Transverse colon (tissue), 4 donors: ENCODE results near the gene AGO4. TPM values are rescaled to one million over a fixed set of nuclear protein-coding genes. Genes with fewer than 3 reads are reported as not detected.
"Not testable (repeated sequence)": the region's sequence is repeated elsewhere in the genome, so short reads cannot be mapped to it uniquely, and the experiment has no call there.

Experiments
- DNase-seq: peaks from one replicate; pipeline ENCODE4 v3.0.0-alpha.2; 2019
- H3K27ac ChIP-seq, 4 donors: fragments of 200-600 bp; sonication (generic); 2 replicates each; pipeline ENCODE4 v1.5.1; 2016 to 2018; ENCODE audit warnings: inconsistent platforms in 4 of 4
- H3K27me3 ChIP-seq: fragments of 200-600 bp; sonication (generic); 2 replicates; pipeline ENCODE4 v1.5.1; 2017; ENCODE audit warnings: inconsistent platforms
- H3K36me3 ChIP-seq, 4 donors: fragments of 200-600 bp; sonication (generic); 2 replicates each; pipeline ENCODE4 v1.5.1; 2017 to 2019; ENCODE audit warnings: inconsistent platforms in 4 of 4
- H3K4me1 ChIP-seq, 4 donors: fragments of 200-600 bp; sonication (generic); 2 replicates each; pipeline ENCODE4 v1.5.1; 2017 to 2020; ENCODE audit warnings: inconsistent platforms in 4 of 4
- H3K4me3 ChIP-seq, 4 donors: fragments of 200-600 bp; sonication (generic); 1 replicate in 1 of 4; 2 replicates in 3 of 4; pipeline versions ENCODE4 v1.5.1 to v1.6.1; 2017 to 2019; ENCODE audit warnings: inconsistent platforms in 4 of 4
- H3K9me3 ChIP-seq, 2 donors: fragments of 200-600 bp; sonication (generic); 2 replicates each; pipeline ENCODE4 v1.5.1; 2017 to 2019; ENCODE audit warnings: inconsistent platforms in 2 of 2
- EP300 ChIP-seq: sonication (generic); formaldehyde crosslinking; IDR thresholded peaks from one replicate; pipeline ENCODE4 v1.6.1; 2017; ENCODE audit warnings: antibody characterized with exemption, low read depth
- POLR2A ChIP-seq: fragments of 450-650 bp; IDR thresholded peaks from one replicate; pipeline ENCODE4 v1.6.1; 2016; ENCODE audit warnings: antibody characterized with exemption, mild to moderate bottlenecking, moderate library complexity
- POLR2AphosphoS5 ChIP-seq, 3 donors: sonication (generic); formaldehyde crosslinking; IDR thresholded peaks; one replicate each; pipeline ENCODE4 v1.6.1; 2016; ENCODE audit warnings: antibody characterized with exemption in 3 of 3
- WGBS, 2 donors: methylation state at CpG; one replicate each; pipeline ENCODE4 v1.1.5; 2018; ENCODE audit warnings: low coverage in 1 of 2; 5-methylcytosine and 5-hydroxymethylcytosine counted together
- in situ Hi-C, 4 donors: fragments of 200-750 bp; cut with MboI; loops; one replicate each; pipeline versions ENCODE4 v1.15.0 to v1.15.1; 2017; ENCODE audit warnings: low sequenced_read_pairs in 3 of 4, low pct_ligation_motif_present in 1 of 4, low pct_unique_long_range_greater_than_20kb in 1 of 4
- intact Hi-C: fragments of 100-400 bp; cut with DNase I; formaldehyde crosslinking; loops from one replicate; pipeline ENCODE4 v1.15.1; 2023; ENCODE audit warnings: low total_unique reads
- total RNA-seq, 4 donors: library from RNA; depleted of rRNA; stranded (reverse); fragments of >200 nt; gene quantifications; one replicate each; pipeline ENCODE4 v1.1.0, GENCODE V29; 2016
- TF ChIP-seq, protein P1 (sequence below), 5 experiments: fragments of 200-600 bp in 3 of 5; fragments of 450-650 bp in 2 of 5; sonication (generic) in 3 of 5; IDR thresholded peaks; 1 replicate in 2 of 5; 2 replicates in 3 of 5; pipeline ENCODE4 v1.5.1; 2016 to 2017; ENCODE audit warnings: antibody characterized with exemption in 5 of 5, inconsistent platforms in 3 of 5, mild to moderate bottlenecking in 2 of 5, moderate library complexity in 1 of 5

Gene AGO4
- total RNA-seq, 4 donors from 2014 or later, result 6.4 to 21.3 (median 16.8) TPM

DNA sequence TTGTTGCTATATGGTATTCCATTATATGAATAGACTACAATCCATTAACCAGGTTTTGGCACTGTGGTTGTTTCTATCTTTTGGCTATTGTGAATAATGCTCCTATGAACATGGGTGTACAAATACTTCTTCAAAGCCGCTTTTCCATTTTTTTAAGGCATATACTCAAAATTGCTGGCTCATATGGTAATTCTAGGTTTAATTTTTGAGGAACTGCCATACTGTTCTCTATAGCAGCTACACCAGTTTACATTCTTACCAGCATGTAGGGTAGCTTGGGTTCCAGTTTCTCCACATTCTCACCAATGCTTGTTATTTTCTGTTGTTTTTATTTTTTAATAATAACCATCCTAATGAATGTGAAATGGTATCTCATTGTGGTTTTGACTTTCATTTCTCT, 55.3 kb downstream of the AGO4 start:
- H3K27me3 ChIP-seq, result no peaks in the 10 kb centered on the region
- H3K4me1 ChIP-seq, result no peaks in the 10 kb centered on the region
- no peaks in the 10 kb centered on the region for H3K9me3 ChIP-seq
- DNase-seq, result no peak
- no peak for TF ChIP-seq POLR2AphosphoS5 (IDR thresholded peaks at IDR 0.05)
- TF ChIP-seq, protein P1, sequence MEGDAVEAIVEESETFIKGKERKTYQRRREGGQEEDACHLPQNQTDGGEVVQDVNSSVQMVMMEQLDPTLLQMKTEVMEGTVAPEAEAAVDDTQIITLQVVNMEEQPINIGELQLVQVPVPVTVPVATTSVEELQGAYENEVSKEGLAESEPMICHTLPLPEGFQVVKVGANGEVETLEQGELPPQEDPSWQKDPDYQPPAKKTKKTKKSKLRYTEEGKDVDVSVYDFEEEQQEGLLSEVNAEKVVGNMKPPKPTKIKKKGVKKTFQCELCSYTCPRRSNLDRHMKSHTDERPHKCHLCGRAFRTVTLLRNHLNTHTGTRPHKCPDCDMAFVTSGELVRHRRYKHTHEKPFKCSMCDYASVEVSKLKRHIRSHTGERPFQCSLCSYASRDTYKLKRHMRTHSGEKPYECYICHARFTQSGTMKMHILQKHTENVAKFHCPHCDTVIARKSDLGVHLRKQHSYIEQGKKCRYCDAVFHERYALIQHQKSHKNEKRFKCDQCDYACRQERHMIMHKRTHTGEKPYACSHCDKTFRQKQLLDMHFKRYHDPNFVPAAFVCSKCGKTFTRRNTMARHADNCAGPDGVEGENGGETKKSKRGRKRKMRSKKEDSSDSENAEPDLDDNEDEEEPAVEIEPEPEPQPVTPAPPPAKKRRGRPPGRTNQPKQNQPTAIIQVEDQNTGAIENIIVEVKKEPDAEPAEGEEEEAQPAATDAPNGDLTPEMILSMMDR (IDR thresholded peaks at IDR 0.05), result no peak
- no peak for TF ChIP-seq POLR2A
- TF ChIP-seq EP300, result no peak
- H3K36me3 ChIP-seq, result no peaks in the 10 kb centered on the region
- intact Hi-C loops, result no loop called here
- in situ Hi-C loops, result no loop called here
- H3K27ac ChIP-seq, result no peak overlapping the region
- H3K4me3 ChIP-seq, result no peak overlapping the region
- WGBS, 2 donors, result 88 to 100% methylated on average over 1 of the region's 1 CpG

DNA sequence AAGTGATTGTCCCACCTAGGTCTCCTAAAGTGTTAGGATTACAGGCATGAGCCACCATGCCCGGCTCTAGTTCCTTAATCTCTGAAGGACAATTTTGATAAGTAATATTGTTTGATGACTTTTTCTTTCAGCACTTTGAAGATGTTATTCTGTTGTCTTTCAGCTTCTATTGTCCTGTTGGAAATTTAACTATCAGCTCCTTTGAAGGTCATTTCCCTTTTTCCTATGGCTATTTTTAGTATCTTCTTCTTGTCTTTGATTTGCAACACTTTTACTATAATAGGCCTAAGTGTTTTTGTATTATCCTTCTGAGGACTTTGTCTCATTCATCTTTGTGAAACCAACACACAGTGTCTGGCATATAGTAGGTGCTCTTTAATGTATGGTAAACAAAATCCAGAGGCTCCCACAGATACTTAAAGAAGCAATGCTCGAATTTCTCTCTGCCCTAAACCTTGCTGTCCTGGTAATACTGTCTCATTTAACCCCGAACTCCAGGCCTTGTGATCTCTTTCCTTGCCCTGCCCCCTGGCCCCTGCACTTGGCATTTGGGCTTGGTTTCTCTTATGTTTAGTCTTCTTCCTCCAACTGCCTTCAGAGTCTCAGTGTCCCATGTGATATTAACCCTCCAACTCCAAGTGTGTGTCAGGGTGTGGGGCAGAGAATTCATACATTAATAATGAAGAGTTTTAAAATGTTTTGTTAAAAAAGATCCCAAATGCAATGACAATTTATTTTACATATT, 56.2 kb downstream of the AGO4 start:
- DNase-seq, result no peak
- no peak for TF ChIP-seq EP300
- TF ChIP-seq, protein P1 (IDR thresholded peaks at IDR 0.05), result no peak
- TF ChIP-seq POLR2AphosphoS5 (IDR thresholded peaks at IDR 0.05), result no peak
- TF ChIP-seq POLR2A, result no peak
- H3K4me1 ChIP-seq, result no peaks in the 10 kb centered on the region
- H3K9me3 ChIP-seq, result no peaks in the 10 kb centered on the region
- in situ Hi-C loops, result no loop called here
- no peaks in the 10 kb centered on the region for H3K36me3 ChIP-seq
- 63 to 74% methylated on average over 3 of the region's 3 CpGs for WGBS, 2 donors
- H3K4me3 ChIP-seq, result no peak overlapping the region
- no peak overlapping the region for H3K27ac ChIP-seq
- H3K27me3 ChIP-seq, result no peaks in the 10 kb centered on the region
- intact Hi-C loops, result no loop called here

DNA sequence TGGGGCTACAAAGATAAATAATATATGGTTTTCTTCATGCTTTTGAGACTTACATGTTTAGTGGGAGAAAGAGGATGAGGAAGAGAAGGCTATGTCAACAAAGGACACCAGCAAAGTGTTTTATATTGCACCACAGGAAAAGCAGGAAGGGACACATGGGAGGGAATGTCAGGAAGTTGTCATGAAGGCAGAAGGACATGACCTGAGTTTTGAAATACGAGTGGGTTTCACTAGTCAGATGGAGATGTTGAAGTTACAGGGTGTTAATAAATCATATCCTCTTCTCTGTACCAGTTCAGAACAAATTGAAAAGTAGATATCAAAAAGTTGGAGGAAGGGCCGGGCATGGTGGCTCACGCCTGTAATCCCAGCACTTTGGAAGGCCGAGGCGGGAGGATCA, 57.0 kb downstream of the AGO4 start:
- intact Hi-C loops, result no loop called here
- Histone ChIP-seq H3K4me1 (no peaks in the 10 kb centered on the region), H3K36me3 (no peaks in the 10 kb centered on the region), H3K27me3 (no peaks in the 10 kb centered on the region), H3K27ac (no peak overlapping the region), H3K4me3 (no peak overlapping the region), H3K9me3 (no peaks in the 10 kb centered on the region)
- in situ Hi-C loops, result no loop called here
- WGBS, 2 donors, result 85 to 92% methylated on average over 5 of the region's 5 CpGs
- TF ChIP-seq, protein P1 (IDR thresholded peaks at IDR 0.05), result no peak
- TF ChIP-seq POLR2AphosphoS5 (IDR thresholded peaks at IDR 0.05) (no peak), POLR2A (no peak), EP300 (no peak)
- no peak for DNase-seq

DNA sequence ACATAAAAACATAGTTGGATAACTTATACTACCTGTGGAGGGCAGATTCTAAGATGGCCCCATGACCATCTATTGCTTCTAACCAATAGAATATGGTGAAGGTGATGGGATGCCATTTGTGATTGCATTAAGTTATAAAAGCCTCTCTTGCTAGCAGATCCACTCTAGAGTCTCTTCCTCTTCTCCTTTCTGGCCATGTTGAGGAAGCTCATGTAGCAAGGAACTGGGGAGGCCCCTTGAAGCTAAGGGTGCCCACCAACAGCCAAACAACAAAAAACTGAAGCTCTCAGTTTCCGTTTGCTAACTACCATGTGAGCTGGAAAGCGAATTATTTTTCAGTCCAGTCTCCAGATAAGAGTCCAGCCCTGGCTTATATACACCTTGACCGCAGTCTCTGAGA, 59.2 kb downstream of the AGO4 start:
- H3K27me3 ChIP-seq, result no peaks in the 10 kb centered on the region
- H3K4me3 ChIP-seq, result no peak overlapping the region
- in situ Hi-C loops, result no loop called here
- H3K27ac ChIP-seq, result no peak overlapping the region
- H3K36me3 ChIP-seq, result no peaks in the 10 kb centered on the region
- intact Hi-C loops, result no loop called here
- WGBS, 2 donors, result 83% methylated on average over 1 to 3 of the region's 3 CpGs
- H3K4me1 ChIP-seq, result no peaks in the 10 kb centered on the region
- DNase-seq, result no peak
- no peaks in the 10 kb centered on the region for H3K9me3 ChIP-seq
- TF ChIP-seq, protein P1 (IDR thresholded peaks at IDR 0.05), result no peak
- TF ChIP-seq POLR2A, result no peak
- TF ChIP-seq EP300, result no peak
- no peak for TF ChIP-seq POLR2AphosphoS5 (IDR thresholded peaks at IDR 0.05)

DNA sequence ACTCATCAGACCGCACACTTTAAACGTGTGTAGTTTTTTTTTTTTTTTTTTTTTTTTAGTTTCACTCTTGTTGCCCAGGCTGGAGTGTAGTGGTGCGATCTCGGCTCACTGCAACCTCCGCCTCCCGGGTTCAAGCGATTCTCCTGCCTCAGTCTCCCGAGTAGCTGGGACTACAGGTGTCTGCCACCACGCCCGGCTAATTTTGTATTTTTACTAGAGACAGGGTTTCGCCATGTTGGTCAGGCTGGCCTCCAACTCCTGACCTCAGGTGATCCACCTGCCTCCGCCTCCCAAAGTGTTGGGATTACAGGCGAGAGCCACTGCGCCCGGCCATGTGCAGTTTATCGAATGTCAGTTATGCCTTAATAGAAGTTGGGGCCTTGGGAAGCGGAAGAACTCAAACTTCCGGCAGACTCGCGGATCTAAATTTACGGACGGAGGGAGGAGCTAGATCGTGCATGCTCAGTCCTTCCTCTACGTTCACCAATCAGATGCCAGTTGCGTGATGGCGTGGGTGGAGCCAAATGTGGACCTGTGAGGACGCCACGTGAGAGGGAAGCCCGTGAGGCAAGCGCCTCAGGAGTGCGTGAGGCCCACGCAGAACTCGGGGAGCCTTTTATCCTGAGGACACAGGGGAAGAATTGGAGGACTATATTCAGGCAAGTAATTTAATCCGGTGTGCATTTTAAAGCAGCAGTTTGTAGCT, 61.6 kb downstream of the AGO4 start:
- DNase-seq, intact Hi-C loops, H3K27me3 ChIP-seq, H3K9me3 ChIP-seq, H3K36me3 ChIP-seq, H3K4me1 ChIP-seq, H3K4me3 ChIP-seq, H3K27ac ChIP-seq, in situ Hi-C loops: not testable (repeated sequence)
- 87 to 89% methylated on average over 12 to 34 of the region's 34 CpGs for WGBS, 2 donors
